Stimulated activated CD4-positive, alpha-beta T cell treated with anti-CD3 and anti-CD28 coated beads, TNF-alpha, amount 100 ng/mL, for 1 hour (primary cell): ENCODE data around the gene ARHGAP24.

Experiments used
- DNase-seq, 3 donors: peaks; one replicate each; pipeline ENCODE4 v3.0.0-alpha.2; 2020; ENCODE audit warnings: low read depth in 3 of 3, low spot score in 1 of 3

Gene ARHGAP24

DNA sequence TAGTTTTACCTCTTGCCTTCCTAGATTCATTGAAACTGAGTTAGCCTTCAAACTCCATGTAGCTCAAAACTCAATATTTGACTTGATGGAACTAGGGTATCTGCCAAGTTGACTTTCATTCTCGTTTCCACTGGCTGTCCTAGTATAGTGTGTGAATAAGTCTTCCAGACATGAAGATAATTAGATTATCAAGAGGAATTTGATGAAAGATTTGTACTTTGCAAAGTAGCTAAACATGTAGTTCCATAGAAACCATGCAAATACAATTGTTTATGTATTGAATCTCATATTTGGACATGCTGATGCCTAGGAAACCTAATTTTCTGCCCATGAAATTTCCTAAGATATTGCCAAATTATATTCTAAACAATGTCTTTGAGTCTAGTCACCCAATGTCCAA is 297.5 kb downstream of the ARHGAP24 start:
- DNase-seq, result no peak

DNA sequence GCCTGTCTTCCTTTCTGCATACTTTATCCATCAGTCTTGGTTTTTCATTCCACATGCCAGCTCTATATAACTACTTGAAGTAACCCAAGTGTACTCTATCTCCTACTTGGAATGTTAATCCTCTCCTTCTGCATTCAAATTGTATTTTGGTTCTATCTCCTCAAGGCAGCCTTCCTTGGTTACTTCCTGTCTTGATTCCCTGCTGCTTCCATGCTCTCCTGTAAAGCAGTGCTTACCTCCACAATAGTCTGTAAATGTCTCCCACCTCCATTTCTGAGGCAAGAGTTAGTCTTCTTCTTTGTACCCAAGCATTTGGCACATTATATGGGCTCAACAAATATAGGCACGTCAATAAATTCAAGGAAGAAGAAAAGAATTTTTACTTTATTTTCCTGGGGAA is 298.4 kb downstream of the ARHGAP24 start:
- DNase-seq, result no peak

GRCh38 chr4:85774000-85774399 is 299.1 kb downstream of the ARHGAP24 start:
- DNase-seq, result no peak

GRCh38 chr4:85774489-85774888 is 299.5 kb downstream of the ARHGAP24 start:
- no peak for DNase-seq

- DNase-seq, result no peak
Measured at GRCh38 chr4:85776096-85776495, 301.1 kb downstream of the ARHGAP24 start.

GRCh38 chr4:85776579-85776978 is 301.6 kb downstream of the ARHGAP24 start:
- no peak for DNase-seq

DNA sequence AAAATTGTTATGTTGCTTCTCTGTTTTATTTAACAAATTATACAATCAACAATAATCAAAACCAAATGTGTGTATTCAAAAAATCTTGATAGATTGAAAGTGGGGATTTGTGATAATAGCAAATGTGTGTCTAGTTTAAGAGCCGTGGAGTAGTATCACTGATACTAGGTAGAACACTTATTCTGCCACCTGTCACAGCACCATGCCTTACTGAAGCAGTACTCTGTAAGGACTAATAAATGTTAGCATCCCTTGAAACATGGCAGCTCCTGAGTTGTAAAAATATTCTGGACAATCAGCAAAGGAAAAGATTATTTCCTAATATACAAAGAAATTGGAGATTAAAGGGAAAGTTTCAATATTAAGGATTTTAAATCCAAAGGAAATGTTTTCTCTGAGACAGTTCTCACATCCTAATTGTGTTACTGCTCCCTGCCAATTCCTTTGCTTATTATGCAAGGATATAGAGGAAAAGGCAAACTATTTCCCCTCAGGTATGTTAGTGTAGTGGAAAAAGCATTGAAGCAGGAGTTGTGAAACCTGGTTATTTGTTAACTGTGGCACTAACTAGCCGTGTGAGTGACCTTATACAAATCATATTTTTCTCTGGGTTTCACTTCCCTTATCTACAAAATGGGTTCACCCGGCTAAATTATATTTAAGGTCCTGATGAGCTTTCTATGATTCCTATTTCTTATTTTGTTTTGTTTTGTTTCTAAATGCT is 303.1 kb downstream of the ARHGAP24 start:
- DNase-seq, result no peak

- no peak for DNase-seq
Measured at GRCh38 chr4:85778632-85779131, 303.7 kb downstream of the ARHGAP24 start.

GRCh38 chr4:85779165-85779564 is 304.2 kb downstream of the ARHGAP24 start:
- DNase-seq, result no peak

GRCh38 chr4:85780664-85781063 is 305.7 kb downstream of the ARHGAP24 start:
- DNase-seq, result no peak

DNA sequence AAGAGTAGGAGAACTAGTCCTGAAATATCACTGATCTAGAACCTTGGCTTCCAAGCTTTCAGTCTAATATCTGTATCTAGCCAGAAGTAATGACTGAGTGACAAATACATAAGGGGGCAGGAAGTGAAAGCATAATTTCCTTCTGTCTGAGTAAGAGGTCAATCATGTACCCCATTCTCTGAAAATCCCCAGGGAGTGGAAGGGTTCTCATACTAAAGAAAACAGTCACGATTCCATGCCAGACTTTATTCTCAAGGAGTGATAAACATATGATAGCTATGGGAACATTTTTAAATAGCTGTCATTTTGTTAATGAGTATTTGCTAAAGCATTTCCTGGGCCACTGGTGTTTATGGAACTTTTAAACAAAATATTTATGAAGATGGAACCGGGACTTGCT is 308.5 kb downstream of the ARHGAP24 start:
- DNase-seq, result no peak

DNA sequence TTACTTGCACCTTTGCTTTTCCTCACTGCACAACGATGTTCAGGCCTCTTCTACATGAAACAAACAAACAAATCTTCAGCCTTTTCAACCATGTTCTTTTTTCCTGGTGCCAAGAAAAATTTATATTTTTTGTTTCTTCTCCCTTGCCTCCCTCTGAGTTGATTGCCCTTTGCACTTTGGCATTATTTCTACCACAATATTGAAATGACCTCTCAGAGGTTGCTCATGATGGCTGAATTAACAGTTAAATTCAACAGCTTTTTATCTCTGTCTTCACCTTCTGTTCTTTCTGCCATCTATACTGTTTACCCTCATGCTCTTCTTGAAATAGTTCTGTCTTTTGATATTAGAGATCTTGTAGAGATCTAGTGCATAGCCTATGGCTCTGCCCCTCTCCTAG is 308.9 kb downstream of the ARHGAP24 start:
- DNase-seq, result no peak

DNA sequence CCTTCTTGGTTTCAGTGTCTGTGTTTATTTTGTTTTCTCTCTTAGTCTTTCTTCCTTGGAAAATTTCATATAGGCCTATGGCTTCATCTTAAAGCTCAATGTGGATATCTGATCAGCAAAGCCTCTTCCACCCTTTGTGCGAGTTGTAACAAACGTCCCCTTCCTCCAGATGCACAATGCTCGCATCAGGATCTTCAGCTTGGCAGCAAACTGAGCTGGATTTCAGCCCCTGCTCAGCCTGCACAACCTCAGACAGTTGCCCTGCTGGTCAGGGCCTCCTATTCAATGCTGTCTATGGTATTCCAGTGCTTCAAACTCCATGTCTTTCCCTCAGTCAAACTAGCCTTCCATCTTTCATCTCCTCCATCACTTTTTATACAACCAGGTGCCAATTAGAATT is 309.4 kb downstream of the ARHGAP24 start:
- DNase-seq, result no peak

GRCh38 chr4:85784947-85785346 is 310.0 kb downstream of the ARHGAP24 start:
- DNase-seq, result no peak

DNA sequence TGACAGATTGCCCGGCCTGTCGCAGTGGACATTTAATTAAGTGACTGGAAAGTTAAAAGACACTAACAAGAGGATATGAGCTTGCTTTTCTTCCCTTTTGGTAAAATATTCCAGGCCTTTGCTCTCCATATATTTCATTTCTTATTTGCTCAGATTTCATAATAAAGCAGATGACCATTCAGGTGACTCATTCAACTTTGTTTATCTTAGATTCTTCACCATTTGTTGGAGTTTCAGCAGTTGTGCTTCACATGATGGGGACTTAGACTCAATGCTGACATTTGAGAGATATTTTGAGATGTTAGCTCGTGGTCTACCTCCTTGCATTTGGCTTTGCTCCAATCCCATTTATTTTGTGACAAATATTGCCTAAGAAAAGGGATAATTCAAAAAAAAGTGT is 312.2 kb downstream of the ARHGAP24 start:
- DNase-seq, result no peak

- no peak for DNase-seq
Measured at GRCh38 chr4:85788604-85789003, 313.7 kb downstream of the ARHGAP24 start.

- DNase-seq, result no peak
Measured at GRCh38 chr4:85789241-85789640, 314.3 kb downstream of the ARHGAP24 start.

- no peak for DNase-seq
Measured at GRCh38 chr4:85790582-85790981, 315.6 kb downstream of the ARHGAP24 start.

DNA sequence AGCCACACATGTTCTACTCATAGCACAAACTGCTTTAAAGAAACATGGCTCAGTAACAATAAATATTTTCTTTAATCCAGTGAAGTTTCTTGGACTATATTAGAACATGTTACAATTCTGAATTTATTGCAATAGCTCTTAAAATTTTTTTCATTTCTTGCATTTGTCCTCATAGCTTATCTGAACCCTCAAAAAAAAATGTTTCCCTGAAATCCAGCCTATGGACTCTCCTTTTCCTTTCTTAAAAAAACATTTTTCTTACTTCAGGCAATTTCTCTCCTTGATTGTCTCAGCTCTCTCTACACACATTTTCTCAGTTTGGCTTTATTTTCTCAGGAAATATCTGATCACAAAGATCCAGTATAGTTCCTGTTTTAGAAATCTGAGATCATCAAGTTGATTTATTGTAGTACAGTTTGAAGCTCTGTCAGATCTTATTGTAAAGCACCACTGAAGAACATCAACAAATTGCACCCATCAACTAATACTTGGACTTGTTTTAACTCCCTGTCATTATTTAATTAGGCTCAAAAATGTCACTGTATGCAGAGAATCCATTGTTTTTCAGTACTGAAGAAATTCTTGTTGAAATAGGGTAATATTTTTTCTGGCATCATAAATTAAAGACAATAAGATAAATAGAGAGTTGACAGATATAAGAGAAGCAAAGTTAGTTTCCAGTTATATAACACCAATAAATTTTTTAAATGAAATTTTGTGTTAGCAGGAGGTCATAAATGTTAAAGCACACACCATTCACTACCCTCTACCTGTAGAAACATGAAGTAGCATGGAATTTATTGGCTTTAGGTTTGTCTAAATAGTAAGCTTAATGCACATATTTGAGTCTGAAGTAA is 317.7 kb downstream of the ARHGAP24 start:
- no peak for DNase-seq

DNA sequence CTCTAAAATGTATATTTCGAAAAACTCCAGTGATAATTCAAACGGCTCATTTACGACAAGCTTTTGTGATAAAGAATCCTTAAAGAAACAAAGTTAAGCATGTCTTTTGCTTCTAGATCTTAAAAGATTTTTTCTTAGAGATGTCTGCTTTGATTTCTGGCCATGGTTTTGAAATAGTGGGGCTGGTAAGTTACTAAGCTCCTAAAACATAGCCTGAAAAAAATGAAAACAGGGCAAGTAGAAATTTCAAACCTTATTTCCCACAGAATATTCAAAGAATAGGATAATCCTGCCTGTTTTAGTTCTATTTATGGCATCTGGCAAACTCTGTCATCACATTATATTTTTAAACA is 318.3 kb downstream of the ARHGAP24 start:
- no peak for DNase-seq

GRCh38 chr4:85798012-85798770 is 323.2 kb downstream of the ARHGAP24 start:
- DNase-seq, result no peak

- no peak for DNase-seq
Measured at GRCh38 chr4:85803856-85804255, 328.9 kb downstream of the ARHGAP24 start.
